IPS DF 19.7 (cell line): ENCODE data around the gene MAPKAPK5.
"Not testable (repeated sequence)": the region's sequence is repeated elsewhere in the genome, so short reads cannot be mapped to it uniquely, and the experiment has no call there.

Experiments
- DNase-seq: peaks from one replicate; pipeline ENCODE4 v3.0.0-alpha.2; 2013; ENCODE audit warnings: low read depth, low spot score

Gene MAPKAPK5

DNA sequence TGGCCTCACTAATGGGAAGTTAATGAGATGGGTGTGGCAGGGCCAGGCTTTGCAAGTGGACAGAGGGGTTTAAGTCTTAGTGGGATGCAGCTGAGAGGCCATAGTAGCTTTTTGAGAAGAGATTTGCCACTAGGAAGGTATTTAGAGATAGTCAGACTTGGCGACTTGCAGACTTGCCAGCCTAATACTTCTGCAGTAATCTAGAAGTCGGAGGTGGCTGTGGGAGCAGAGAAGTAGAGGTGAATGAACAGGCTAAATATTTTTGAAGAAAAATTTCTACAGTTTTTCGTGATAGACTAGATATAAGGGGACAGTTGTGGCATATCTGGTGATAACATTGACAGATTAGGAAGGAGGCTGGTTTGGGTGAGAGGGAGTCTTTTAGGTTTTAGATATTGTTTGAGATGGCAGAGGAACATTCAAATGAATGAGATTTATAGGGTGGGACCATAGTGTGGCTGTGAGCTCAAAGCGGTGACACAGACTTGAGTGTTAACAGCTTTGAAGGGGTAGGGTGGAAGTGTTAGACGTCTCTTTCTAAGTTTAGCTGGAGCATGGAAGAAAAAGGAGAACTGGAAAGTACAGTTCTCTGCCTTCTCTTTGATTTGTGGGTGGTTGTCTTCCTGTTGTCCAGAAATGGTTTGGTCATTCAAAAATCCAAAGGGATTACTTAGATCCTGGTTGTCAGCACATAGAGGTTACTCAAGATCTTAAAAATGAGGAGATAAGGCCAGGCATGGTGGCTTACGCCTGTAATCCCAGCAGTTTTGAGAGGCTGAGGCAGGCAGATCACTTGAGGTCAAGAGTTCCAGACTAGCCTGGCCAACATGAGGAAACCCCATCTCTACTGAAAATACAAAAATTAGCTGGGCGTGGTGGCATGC lies 44.9 kb downstream of the MAPKAPK5 start:
- no peak for DNase-seq

DNA sequence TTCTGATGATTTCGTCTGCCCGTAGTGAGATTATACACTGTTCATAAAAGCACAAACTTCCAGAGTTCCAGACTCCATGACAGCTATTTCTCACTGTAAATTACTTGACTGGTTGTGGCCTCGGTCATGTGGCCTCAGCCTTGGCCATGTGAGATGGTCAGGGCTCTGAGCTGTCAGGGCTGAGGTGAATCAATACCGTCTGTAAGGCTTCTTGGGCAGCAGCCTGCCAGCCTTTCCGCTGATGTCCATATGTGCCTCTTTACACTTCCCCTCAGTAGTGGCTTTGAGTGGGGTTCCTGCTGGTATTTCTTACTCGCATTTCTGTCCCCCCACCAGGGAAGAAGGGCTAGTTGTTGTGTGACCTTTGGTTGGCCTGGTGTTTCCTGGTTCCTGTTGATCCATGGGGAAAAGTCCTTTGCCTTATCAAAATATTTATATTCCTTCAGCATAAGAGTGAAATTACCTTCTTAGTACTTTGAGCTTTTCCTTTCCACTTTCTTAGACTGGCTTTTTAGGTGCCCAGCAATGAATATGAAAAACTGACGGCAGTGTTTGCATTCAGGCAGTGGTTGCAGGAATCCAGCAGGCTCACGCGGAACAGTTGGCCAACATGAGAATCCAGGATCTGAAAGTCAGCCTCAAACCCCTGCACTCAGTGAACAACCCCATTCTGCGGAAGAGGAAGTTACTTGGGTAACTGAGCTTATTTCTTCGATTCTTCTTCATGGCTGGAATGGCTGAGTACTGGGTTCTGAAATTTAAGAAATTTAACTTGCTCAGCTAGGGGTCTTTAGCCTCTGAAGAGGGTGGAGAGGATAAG lies 46.1 kb downstream of the MAPKAPK5 start:
- no peak for DNase-seq

DNA sequence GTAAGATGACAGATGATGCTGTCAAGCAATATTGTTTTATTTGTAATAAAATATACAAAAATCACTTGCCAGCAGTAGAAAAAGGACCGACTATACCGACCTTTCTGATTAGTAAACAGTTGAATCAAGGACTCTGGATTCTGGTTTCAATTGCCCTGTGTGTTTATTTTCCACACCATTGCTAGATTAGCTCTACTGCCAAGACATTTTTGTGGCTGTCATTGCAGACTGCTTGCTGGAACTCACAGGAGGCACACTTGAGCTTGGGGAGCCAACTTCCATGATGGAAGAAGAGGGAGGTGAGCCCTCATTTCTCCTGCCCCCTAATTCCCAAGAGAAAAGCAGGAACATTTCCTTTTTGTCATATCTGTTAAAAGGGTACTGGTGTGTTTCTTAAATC lies 51.3 kb downstream of the MAPKAPK5 start:
- DNase-seq: no peak

DNA sequence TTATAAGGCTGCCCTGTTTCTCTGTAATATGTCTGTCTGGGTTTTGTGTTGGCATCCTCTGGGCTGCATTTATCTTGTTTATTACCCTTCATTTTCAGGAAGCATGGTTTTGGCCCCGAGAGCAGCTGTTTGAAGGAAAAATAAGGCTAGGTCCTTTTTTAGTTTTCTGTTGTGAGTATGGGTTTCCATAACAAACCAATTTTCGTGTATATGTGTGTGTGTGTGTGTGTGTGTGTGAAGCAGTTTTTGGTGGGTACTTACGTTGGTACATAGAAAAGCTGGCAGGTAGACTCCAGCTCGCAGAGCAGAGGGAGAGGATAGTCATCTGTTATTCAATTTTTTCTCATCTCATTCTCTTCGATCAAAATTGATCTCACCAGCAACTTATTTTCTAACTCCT lies 52.5 kb downstream of the MAPKAPK5 start:
- no peak for DNase-seq

- DNase-seq: no peak
Observed at GRCh38 chr12:111901182-111901581, 59.2 kb downstream of the MAPKAPK5 start.

DNA sequence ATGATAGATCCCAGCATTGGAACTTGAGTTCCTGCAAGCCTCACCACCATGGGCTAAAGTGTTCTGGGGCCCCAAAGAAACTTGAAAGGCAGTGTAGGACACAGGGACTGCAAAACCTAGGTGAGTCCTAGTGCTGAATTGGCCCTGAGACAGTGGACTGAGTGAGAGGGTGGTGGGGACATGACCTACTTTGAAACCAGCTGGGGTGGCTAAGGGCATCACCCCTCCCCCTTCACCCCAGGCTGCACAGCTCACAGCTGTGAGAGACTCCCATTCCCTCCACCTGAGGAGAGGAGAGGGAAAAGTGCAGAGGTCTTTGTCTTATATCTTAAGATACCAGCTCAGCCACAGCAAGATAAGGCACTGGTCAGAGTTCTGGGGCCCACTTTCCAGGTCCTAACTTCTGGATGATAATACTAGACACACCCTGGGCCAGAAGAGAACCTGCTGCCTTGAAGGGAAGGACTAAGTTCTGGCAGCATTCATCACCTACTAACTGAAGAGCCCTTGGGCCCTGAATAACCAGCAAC lies 62.5 kb downstream of the MAPKAPK5 start:
- no peak for DNase-seq

GRCh38 chr12:111905502-111905901 lies 63.5 kb downstream of the MAPKAPK5 start:
- no peak for DNase-seq

DNA sequence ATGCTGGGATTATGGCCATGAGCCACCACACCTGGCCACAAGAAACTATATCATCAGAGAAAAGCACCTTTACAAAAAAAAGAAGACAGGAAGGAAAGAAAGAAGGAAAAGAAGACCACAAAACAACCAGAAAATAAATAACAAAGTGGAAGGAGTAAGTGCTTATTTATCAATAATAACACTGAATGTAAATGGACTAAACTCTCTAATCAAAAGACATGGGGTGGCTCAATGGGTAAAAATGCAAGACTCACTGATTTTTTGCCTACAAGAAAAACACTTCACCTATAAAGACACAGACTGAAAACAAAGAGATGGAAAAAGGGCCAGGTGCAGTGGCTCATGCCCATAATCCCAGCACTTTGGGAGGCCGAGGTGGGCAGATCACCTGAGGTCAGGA lies 65.7 kb downstream of the MAPKAPK5 start:
- no peak for DNase-seq

DNA sequence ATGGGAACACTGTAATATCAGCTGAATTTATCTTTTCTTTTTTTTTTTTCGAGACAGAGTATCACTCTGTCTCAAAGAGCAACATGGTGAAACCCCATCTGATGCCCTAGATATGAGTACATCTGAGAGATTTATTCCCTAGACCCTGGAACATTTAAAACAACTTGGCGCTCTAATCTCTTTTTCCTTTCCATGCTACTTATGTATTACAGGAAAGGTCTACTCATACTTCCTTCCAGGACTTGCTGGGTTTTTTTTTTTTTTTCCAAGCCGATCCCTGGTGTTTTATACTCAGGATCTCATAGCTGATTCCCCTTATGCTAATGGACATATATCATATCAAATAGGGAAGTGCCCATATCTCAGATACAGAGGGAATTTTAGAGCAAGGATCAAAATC lies 83.1 kb downstream of the MAPKAPK5 start:
- no peak for DNase-seq

DNA sequence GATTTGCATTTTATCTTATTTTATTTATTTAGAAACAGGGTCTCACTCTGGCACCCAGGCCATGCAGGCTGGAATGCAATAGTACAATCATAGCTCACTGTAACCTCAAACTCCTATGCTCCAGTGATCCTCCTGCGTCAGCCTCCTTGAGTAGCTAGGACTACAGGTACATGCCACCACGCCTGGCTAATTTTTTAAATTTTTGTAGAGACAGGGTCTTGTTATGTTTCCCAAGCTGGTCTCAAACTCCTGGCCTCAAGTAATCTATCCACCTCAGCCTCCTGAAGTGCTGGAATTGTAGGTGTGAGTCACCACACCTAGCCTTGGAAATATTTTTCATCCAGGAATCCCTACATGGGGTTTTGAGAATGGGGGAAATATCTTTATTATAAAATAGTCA lies 84.6 kb downstream of the MAPKAPK5 start:
- no peak for DNase-seq

GRCh38 chr12:111927346-111927745 lies 85.3 kb downstream of the MAPKAPK5 start:
- DNase-seq: no peak

- DNase-seq: no peak
Observed at GRCh38 chr12:111932241-111932640, 90.2 kb downstream of the MAPKAPK5 start.

- DNase-seq: no peak
Observed at GRCh38 chr12:111936869-111937268, 94.8 kb downstream of the MAPKAPK5 start.

DNA sequence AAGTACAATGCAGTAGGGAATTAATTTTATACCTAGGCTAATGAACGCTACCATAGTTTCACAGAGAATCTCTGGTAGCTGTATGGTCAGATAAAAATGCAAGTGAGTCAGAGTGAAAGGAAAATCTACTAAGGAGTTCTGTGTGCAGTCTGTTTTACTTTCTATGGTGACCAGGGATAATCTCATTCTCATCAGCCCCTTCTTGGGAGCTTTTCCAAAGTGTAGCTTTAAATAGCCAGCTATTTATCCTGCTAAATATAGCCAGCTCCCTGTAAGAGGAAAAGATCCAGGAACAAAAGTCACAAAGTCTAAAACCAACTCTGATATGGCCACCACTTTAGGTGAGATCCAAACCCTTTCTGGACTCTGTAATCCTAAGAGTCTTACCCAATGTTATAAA lies 95.4 kb downstream of the MAPKAPK5 start:
- no peak for DNase-seq

GRCh38 chr12:111942557-111942956 lies 100.5 kb downstream of the MAPKAPK5 start:
- no peak for DNase-seq

DNA sequence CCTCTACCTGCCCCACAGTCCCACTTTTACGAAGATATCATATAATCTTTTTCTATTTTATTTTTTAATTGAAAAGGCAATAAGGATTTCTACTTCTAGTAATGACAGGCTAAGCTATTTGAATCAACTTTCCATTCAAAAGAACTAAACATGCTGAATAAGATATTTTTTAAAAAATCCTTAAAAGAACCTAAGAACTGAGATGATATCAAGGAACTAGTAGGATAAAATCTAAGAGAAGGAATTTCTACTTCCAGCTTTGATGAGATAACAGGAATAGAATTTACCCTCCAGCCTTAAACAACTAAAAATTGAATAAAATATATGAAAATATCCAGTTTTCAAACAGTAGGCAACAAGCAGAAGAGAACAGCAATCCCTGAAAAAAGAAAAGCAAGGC lies 101.9 kb downstream of the MAPKAPK5 start:
- DNase-seq: no peak

GRCh38 chr12:111950961-111951676 lies 109.1 kb downstream of the MAPKAPK5 start:
- DNase-seq: not testable (repeated sequence)
